ENCODE measurements around the gene ZNF557. TPM values are rescaled to one million over a fixed set of nuclear protein-coding genes. Genes with fewer than 3 reads are reported as not detected.
A peak's percentile ranks its signal among the peaks of the same experiment; 100 is the strongest.

The ZNF557 gene
- total and polyA plus RNA-seq, 9 donors, result 3.4 to 12.0 (median 4.6) TPM

DNA sequence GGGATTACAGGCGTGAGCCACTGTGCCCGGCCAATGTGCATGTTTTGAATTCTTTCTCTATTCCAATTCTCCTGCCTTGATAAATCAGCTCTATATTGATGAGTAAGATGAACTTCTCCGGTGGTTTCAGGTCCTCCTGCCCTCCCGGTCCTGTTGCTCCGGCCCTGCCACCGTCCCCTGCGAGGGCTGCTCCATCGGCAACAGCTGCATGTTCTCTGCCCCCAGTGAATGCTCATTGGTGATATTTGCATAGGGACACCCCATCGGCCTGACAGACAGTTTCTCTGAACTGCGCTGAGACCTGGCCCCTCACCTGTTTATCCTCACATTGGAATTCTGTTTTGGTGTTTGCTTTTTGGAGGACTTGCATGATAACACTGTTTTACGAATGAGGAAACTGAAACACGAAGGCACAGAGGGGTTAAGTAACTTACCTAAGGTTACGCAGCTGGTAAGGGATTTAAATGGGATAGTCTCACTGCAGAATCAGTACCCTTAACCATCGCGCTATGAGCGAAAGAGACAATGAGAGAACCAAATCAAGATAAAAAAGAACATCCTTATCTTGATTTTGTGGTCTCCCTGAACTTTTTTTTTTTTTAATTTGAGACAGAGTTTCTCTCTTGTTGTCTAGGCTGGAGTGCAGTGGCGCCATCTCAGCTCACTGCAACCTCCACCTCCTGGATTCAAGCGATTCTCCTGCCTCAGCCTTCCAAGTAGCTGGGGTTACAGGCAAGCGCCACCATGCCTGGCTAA, 32.2 kb downstream of the ZNF557 start:
- no peak for DNase-seq
- Histone ChIP-seq H3K4me3 (ENCODE audit: low read length) (no peak overlapping the region), H3K36me3 (ENCODE audit: control insufficient read depth, insufficient read depth, low read length) (no peaks in the 10 kb centered on the region), H3K9me3 (replicated peaks; ENCODE audit: control insufficient read depth, low read depth, low read length) (peaks cover 5% of the 10 kb centered on the region), H3K27ac (ENCODE audit: low read length) (no peak overlapping the region), H3K27me3 (ENCODE audit: control insufficient read depth, insufficient read depth, low read length) (peaks cover 2% of the 10 kb centered on the region), H3K4me1 (ENCODE audit: control insufficient read depth, insufficient read depth, low read length) (peaks cover 6% of the 10 kb centered on the region)
- 91% methylated on average over 7 of the region's 19 CpGs for WGBS (ENCODE audit: insufficient coverage)

DNA sequence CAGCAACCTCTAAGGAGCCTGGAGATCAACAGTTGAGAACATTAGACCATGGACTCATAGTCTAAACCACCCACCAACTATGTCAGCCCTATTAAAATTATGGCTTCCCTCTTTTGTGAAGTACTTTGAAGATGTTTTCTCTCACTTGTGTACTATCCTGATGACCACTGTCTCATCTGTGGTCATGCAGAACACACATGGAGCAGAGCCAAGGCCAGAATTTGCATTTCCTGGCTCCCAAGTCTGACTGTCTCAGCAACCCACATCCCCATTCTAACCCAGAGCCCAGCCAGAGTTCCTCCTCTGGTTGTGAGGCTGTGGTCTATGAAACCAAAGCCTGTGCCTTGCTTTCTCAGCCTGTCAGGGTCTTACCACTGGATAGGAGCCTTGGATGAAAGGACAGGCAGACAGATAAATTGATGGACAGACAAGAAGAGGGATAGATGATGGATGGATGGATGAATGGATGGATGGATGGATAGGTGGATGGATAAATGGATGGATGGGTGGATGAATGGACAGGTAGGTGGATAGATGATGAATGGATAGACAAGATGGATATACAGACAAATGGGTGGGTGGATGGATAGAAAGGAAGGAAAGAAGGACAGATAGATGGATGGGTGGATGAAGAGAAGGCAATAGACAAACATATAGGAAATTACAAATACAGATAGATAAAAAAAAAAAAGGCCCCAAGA, 35.4 kb downstream of the ZNF557 start:
- H3K4me1 ChIP-seq (ENCODE audit: control insufficient read depth, insufficient read depth, low read length), result peaks cover under 1% of the 10 kb centered on the region
- no peak overlapping the region for H3K4me3 ChIP-seq (ENCODE audit: low read length)
- H3K27ac ChIP-seq (ENCODE audit: low read length), result no peak overlapping the region
- peak; percentile 31 for DNase-seq
- H3K27me3 ChIP-seq (ENCODE audit: control insufficient read depth, insufficient read depth, low read length), result peaks cover 2% of the 10 kb centered on the region
- no peaks in the 10 kb centered on the region for H3K9me3 ChIP-seq (replicated peaks; ENCODE audit: control insufficient read depth, low read depth, low read length)
- no peaks in the 10 kb centered on the region for H3K36me3 ChIP-seq (ENCODE audit: control insufficient read depth, insufficient read depth, low read length)

GRCh38 chr19:7106711-7107657, 37.5 kb downstream of the ZNF557 start:
- WGBS (ENCODE audit: insufficient coverage), result 84% methylated on average over 10 of the region's 10 CpGs
- no peak overlapping the region for H3K27ac ChIP-seq (ENCODE audit: low read length)
- no peak overlapping the region for H3K4me3 ChIP-seq (ENCODE audit: low read length)
- H3K36me3 ChIP-seq (ENCODE audit: control insufficient read depth, insufficient read depth, low read length), result no peaks in the 10 kb centered on the region
- H3K4me1 ChIP-seq (ENCODE audit: control insufficient read depth, insufficient read depth, low read length), result no peaks in the 10 kb centered on the region
- no peak for DNase-seq
- no peaks in the 10 kb centered on the region for H3K27me3 ChIP-seq (ENCODE audit: control insufficient read depth, insufficient read depth, low read length)
- H3K9me3 ChIP-seq (replicated peaks; ENCODE audit: control insufficient read depth, low read depth, low read length), result no peaks in the 10 kb centered on the region

DNA sequence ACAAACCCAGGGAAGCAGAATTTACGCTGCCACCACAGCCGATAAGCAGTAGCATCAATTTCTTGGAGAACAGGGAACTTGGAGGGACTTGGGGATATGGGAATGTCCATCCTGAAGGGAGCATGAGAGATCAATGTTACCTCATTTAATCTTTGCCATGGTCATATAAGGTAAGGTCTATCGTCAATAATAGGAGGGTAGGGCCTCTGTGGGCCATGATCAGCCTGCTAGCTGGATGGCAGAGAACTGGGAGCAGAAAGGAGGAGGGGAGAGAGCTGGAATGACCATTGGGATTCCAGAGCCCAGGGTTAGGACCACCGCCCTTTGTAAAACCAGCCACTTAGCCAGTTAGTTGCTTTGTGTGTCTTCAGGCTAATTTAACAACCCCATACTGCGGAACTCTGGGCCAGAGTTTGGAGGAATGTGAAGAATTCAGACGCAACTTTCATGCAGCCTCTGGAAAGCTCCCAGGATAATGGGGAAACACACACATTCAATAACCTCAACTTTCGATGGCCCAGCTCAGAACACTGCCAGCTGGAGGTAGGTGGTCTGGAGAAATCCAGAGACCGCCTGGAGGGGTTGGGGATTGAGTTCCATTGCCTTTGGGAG, 40.3 kb downstream of the ZNF557 start:
- Histone ChIP-seq H3K27me3 (ENCODE audit: control insufficient read depth, insufficient read depth, low read length) (no peaks in the 10 kb centered on the region), H3K27ac (ENCODE audit: low read length) (no peak overlapping the region), H3K4me3 (ENCODE audit: low read length) (no peak overlapping the region), H3K4me1 (ENCODE audit: control insufficient read depth, insufficient read depth, low read length) (no peaks in the 10 kb centered on the region), H3K9me3 (replicated peaks; ENCODE audit: control insufficient read depth, low read depth, low read length) (peaks cover 4% of the 10 kb centered on the region), H3K36me3 (ENCODE audit: control insufficient read depth, insufficient read depth, low read length) (no peaks in the 10 kb centered on the region)
- no peak for DNase-seq
- 83% methylated on average over 1 of the region's 8 CpGs for WGBS (ENCODE audit: insufficient coverage)

DNA sequence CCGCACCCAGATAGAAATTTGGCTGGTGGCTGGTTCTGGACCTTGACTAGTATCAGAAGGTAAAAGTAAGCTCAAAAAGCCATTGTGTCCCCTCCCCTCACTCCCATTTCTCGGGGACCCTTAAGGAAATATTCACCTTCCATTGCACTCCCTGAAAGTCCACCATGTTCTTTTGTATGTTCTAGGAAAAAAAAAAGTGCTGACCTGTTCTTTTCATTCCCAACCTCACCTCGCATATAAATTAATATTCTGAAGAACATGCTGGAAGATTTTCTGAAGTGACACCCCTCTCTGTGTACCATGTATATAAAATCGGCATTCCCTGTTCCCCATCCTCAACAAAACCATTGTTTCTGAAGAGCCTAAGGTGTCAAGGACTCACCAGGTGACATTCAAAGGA, 43.2 kb downstream of the ZNF557 start:
- Histone ChIP-seq H3K4me1 (ENCODE audit: control insufficient read depth, insufficient read depth, low read length) (no peaks in the 10 kb centered on the region), H3K4me3 (ENCODE audit: low read length) (no peak overlapping the region), H3K27me3 (ENCODE audit: control insufficient read depth, insufficient read depth, low read length) (no peaks in the 10 kb centered on the region), H3K27ac (ENCODE audit: low read length) (no peak overlapping the region), H3K36me3 (ENCODE audit: control insufficient read depth, insufficient read depth, low read length) (peaks cover 18% of the 10 kb centered on the region), H3K9me3 (replicated peaks; ENCODE audit: control insufficient read depth, low read depth, low read length) (peaks cover 4% of the 10 kb centered on the region)
- DNase-seq, result no peak
- no CpG with 5 or more reads among the region's 4 CpGs for WGBS (ENCODE audit: insufficient coverage)

- Histone ChIP-seq H3K27ac (ENCODE audit: low read length) (no peak overlapping the region), H3K4me1 (ENCODE audit: control insufficient read depth, insufficient read depth, low read length) (no peaks in the 10 kb centered on the region), H3K4me3 (ENCODE audit: low read length) (no peak overlapping the region), H3K9me3 (replicated peaks; ENCODE audit: control insufficient read depth, low read depth, low read length) (peaks cover 4% of the 10 kb centered on the region), H3K27me3 (ENCODE audit: control insufficient read depth, insufficient read depth, low read length) (no peaks in the 10 kb centered on the region), H3K36me3 (ENCODE audit: control insufficient read depth, insufficient read depth, low read length) (peaks cover 18% of the 10 kb centered on the region)
- DNase-seq, result no peak
- WGBS (ENCODE audit: insufficient coverage), result no CpG with 5 or more reads among the region's 1 CpG
Measured at GRCh38 chr19:7113233-7113632, 43.7 kb downstream of the ZNF557 start.

DNA sequence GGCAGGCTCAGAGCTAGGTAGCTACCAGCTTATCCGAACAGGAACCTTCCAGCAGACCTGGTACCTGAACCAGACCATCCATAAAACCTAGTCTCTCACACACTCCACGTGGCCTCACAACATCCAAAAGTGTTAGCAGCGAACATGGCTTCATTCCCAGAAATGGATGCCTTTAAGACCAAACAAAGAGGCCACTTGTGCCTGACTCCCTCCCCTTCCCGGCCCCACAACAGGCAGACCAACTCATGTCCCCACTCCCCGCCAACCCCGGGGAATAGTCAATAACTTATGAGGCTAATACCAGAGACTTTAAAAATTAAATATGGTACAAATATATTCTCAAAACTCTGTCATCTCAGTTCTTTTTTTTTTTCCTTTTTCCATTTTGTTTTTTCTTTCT, 46.2 kb downstream of the ZNF557 start:
- H3K4me1 ChIP-seq (ENCODE audit: control insufficient read depth, insufficient read depth, low read length), result no peaks in the 10 kb centered on the region
- DNase-seq, result no peak
- no peak overlapping the region for H3K27ac ChIP-seq (ENCODE audit: low read length)
- H3K9me3 ChIP-seq (replicated peaks; ENCODE audit: control insufficient read depth, low read depth, low read length), result peaks cover 4% of the 10 kb centered on the region
- no peak overlapping the region for H3K4me3 ChIP-seq (ENCODE audit: low read length)
- 92% methylated on average over 2 of the region's 6 CpGs for whole genome bisulfite sequencing (ENCODE audit: insufficient coverage)
- peaks cover 37% of the 10 kb centered on the region for H3K36me3 ChIP-seq (ENCODE audit: control insufficient read depth, insufficient read depth, low read length)
- no peaks in the 10 kb centered on the region for H3K27me3 ChIP-seq (ENCODE audit: control insufficient read depth, insufficient read depth, low read length)

DNA sequence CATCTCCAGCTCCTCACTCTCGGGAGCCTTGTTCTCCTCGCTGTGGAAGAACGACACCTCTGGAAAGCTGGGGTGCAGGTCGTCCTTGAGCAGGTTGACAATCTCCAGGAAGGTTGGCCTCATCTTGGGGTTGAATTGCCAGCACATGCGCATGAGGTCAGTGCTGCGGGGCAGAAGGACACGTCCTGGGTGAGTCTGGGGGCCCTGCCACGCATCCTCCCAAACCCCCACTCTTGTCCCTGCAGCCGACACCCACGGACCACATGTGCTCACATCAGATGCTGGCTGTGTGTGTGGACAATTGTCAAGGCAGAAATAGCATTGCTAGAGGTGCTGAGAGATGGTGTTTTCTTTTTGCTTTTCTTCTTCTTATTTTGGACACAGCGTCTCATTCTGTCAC, 47.7 kb downstream of the ZNF557 start:
- H3K9me3 ChIP-seq (replicated peaks; ENCODE audit: control insufficient read depth, low read depth, low read length), result peaks cover 4% of the 10 kb centered on the region
- H3K27ac ChIP-seq (ENCODE audit: low read length), result no peak overlapping the region
- no peaks in the 10 kb centered on the region for H3K4me1 ChIP-seq (ENCODE audit: control insufficient read depth, insufficient read depth, low read length)
- H3K27me3 ChIP-seq (ENCODE audit: control insufficient read depth, insufficient read depth, low read length), result no peaks in the 10 kb centered on the region
- WGBS (ENCODE audit: insufficient coverage), result 95% methylated on average over 8 of the region's 11 CpGs
- no peak for DNase-seq
- no peak overlapping the region for H3K4me3 ChIP-seq (ENCODE audit: low read length)
- H3K36me3 ChIP-seq (ENCODE audit: control insufficient read depth, insufficient read depth, low read length), result peaks cover 46% of the 10 kb centered on the region

- Histone ChIP-seq H3K4me1 (ENCODE audit: control insufficient read depth, insufficient read depth, low read length) (no peaks in the 10 kb centered on the region), H3K4me3 (ENCODE audit: low read length) (no peak overlapping the region), H3K27ac (ENCODE audit: low read length) (no peak overlapping the region), H3K9me3 (replicated peaks; ENCODE audit: control insufficient read depth, low read depth, low read length) (no peaks in the 10 kb centered on the region), H3K27me3 (ENCODE audit: control insufficient read depth, insufficient read depth, low read length) (no peaks in the 10 kb centered on the region), H3K36me3 (ENCODE audit: control insufficient read depth, insufficient read depth, low read length) (peaks cover 54% of the 10 kb centered on the region)
- WGBS (ENCODE audit: insufficient coverage), result 90% methylated on average over 6 of the region's 14 CpGs
- no peak for DNase-seq
Measured at GRCh38 chr19:7119582-7119981, 50.1 kb downstream of the ZNF557 start.

All from muscle of leg (tissue), 11 donors.